Coronary artery (tissue), 2 donors: ENCODE results near the gene BCL7C.
"Not testable (repeated sequence)": the region's sequence is repeated elsewhere in the genome, so short reads cannot be mapped to it uniquely, and the experiment has no call there.

Experiments
- DNase-seq: peaks from one replicate; pipeline ENCODE4 v3.0.0-alpha.2; 2017; ENCODE audit warnings: low spot score
- H3K27ac ChIP-seq, 2 donors: fragments of 200-600 bp; sonication (generic); one replicate each; pipeline ENCODE4 v1.5.1; 2016 to 2019
- H3K4me3 ChIP-seq: fragments of 200-600 bp; sonication (generic); 2 replicates; pipeline ENCODE4 v1.5.1; 2016; ENCODE audit warnings: mild to moderate bottlenecking, moderate library complexity
- CTCF ChIP-seq: fragments of 200-600 bp; sonication (generic); IDR thresholded peaks from one replicate; pipeline ENCODE4 v1.5.1; 2019; ENCODE audit warnings: antibody characterized with exemption

BCL7C gene

GRCh38 chr16:30893744-30894539 is at the start of gene BCL7C:
TSS of gene BCL7C (minus strand) at chr16:30894077. CDS start at chr16:30893944, 133 bp downstream.
- Histone ChIP-seq H3K27ac (peak within 1 kb of the TSS; percentile 86 to 100), H3K4me3 (peak within 1 kb of the TSS; percentile 82)
- DNase-seq, result peak; percentile 93
- TF ChIP-seq CTCF, result peak; percentile 22

GRCh38 chr16:30942426-30942806 is 48.5 kb upstream of the BCL7C start:
- no peak for DNase-seq
- Histone ChIP-seq H3K4me3 (no peak overlapping the region), H3K27ac (peak overlapping the region in 1 of 2 donors; percentile 67)
- TF ChIP-seq CTCF, result no peak

- Histone ChIP-seq H3K4me3 (no peak overlapping the region), H3K27ac (peak overlapping the region in 1 of 2 donors; percentile 67)
- TF ChIP-seq CTCF, result peak; percentile 88
- DNase-seq, result no peak
Observed at GRCh38 chr16:30941600-30942425, 47.9 kb upstream of the BCL7C start.

- not testable (repeated sequence) for H3K4me3 ChIP-seq, DNase-seq, H3K27ac ChIP-seq
Observed at GRCh38 chr16:30939571-30939970, 45.7 kb upstream of the BCL7C start.

- Histone ChIP-seq H3K4me3 (no peak overlapping the region), H3K27ac (peak overlapping the region; percentile 48 to 68)
- no peak for DNase-seq
Observed at GRCh38 chr16:30937692-30938091, 43.8 kb upstream of the BCL7C start.

GRCh38 chr16:30934827-30935557 is 41.1 kb upstream of the BCL7C start:
- H3K27ac ChIP-seq, result peak overlapping the region in 1 of 2 donors; percentile 11
- TF ChIP-seq CTCF, result no peak
- no peak for DNase-seq

More at GRCh38 chr16:30937692-30938091, 43.8 kb upstream of the BCL7C start:
- no peak for TF ChIP-seq CTCF

GRCh38 chr16:30931068-30931650 is 37.3 kb upstream of the BCL7C start:
- Histone ChIP-seq H3K27ac (no peak overlapping the region), H3K4me3 (no peak overlapping the region)
- DNase-seq, result no peak
- TF ChIP-seq CTCF, result no peak

More at GRCh38 chr16:30934827-30935557, 41.1 kb upstream of the BCL7C start:
- no peak overlapping the region for H3K4me3 ChIP-seq
